Activated naive CD4-positive, alpha-beta T cell treated with anti-CD3 and anti-CD28 coated beads, Interleukin-2, amount 50 U/mL, for 16 hours (primary cell): ENCODE measurements around the gene MAGI1.

Source experiments
- DNase-seq: peaks from one replicate; pipeline ENCODE4 v3.0.0-alpha.2; 2020

The MAGI1 gene

GRCh38 chr3:65685621-65686235 is 353.0 kb downstream of the MAGI1 start:
- DNase-seq = no peak

DNA sequence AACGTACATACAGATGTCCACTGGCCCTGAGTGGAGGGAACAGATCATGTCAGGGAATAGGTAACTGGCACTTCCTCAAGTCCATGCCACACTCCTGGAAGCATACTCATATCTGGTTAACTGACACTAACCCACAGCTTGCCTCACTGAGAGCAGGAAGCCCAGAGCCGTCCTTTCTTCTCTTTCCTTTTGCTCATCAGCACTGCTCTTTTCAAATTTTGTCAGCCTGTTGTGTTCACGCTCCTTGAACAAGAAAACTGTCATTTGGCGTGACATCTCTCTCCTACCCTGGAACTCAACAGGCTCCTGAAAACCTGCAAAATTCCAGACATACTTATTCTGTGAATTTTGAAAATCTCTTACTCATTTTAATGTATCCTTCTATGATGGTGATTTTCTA is 360.2 kb downstream of the MAGI1 start:
- DNase-seq = no peak

GRCh38 chr3:65677486-65678010 is 361.2 kb downstream of the MAGI1 start:
- DNase-seq = no peak

GRCh38 chr3:65676580-65676979 is 362.1 kb downstream of the MAGI1 start:
- DNase-seq = no peak

- no peak for DNase-seq
These were observed 363.7 kb downstream of the MAGI1 start for GRCh38 chr3:65675011-65675410.

GRCh38 chr3:65674226-65674625 is 364.5 kb downstream of the MAGI1 start:
- no peak for DNase-seq

- no peak for DNase-seq
These were observed 365.6 kb downstream of the MAGI1 start for GRCh38 chr3:65672871-65673815.

DNA sequence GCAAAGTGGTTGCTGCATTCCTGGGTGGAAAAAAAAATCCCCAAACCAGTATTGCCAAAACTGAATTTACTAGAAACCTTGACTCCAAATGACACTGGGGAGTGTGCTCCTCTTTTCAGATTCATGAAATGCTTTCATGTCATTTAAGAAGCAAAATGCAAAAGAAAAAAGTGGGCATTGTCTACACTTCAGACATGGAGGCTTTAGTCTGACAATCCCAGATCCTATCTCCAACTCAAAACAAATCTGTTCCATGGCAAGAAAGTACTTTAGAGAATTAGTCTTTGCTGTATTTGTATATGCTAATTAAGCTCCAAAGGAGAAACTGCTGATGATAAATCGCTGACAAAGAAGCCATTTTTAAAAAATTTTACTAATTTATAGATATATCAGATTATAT is 366.7 kb downstream of the MAGI1 start:
- DNase-seq = no peak

DNA sequence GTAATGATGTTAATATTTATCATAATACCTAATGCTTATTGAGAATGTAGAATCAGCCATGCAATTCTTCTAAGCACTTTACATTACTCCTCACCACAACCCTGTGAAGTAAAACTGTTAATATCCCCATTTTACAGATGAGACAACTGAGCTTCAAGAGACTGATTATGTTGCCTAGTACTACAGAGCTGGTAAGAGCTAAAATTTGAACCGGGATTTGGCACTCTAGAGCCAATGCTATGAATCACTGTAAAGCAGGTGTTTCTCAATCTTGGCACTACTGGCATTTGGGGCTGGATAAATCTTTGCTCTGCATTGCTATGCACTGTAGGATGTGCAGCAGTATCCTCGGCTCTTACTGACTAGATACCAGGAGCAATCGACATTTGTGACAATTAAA is 367.7 kb downstream of the MAGI1 start:
- DNase-seq = no peak

DNA sequence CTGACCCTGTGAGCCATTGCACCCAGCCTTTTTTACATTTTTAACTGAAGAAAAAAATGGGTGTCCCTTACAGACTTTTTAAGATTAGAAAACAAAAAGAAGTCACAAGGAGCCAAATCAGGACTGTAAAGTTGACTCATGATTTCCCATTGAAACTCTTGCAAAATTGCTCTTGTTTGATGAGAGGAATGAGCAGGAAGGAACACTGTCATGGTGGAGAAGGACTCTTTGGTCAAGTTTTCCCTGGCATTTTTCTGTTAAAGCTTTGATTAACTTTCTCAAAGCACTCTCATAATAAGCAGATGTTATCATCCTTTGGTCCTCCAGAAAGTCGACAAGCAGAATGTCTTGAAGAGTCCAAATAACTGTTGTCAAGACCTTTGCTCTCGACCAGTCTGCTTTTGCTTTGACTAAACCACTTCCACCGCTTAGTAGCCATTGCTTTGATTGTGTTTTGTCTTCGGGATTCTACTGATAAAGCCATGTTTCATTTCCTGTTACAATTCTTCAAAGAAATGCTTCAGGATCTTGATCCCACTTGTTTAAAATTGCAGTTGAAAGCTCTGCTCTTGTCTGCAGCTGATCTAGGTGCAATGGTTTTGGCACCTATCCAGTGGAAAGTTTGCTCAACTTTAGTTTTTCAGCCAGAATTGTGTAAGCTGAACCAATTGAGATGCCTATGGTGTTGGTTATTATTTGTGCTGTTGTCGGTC is 369.4 kb downstream of the MAGI1 start:
- no peak for DNase-seq

- DNase-seq = no peak
These were observed 370.8 kb downstream of the MAGI1 start for GRCh38 chr3:65667963-65668362.

- DNase-seq = no peak
These were observed 372.1 kb downstream of the MAGI1 start for GRCh38 chr3:65666448-65667091.

DNA sequence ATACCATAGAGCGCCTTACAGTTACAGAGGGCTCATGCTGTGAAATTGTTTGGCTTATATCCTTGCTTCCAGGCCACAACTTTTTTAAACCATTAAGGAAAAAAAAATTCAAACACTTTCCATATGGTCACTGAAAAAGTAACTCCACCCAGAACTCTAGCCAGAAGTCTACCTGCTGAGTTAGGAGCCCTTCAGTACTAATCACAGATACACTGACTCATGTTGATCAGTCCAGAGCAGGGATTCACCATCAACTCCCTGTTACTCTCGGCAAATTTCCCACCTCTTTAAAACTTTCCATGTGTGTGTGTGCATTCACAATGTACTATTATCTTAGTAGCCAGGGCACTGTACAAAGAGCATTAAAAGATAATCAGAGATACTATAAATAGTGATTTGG is 372.8 kb downstream of the MAGI1 start:
- DNase-seq = no peak

- no peak for DNase-seq
These were observed 373.8 kb downstream of the MAGI1 start for GRCh38 chr3:65664931-65665330.

- DNase-seq = no peak
These were observed 374.3 kb downstream of the MAGI1 start for GRCh38 chr3:65664446-65664845.

DNA sequence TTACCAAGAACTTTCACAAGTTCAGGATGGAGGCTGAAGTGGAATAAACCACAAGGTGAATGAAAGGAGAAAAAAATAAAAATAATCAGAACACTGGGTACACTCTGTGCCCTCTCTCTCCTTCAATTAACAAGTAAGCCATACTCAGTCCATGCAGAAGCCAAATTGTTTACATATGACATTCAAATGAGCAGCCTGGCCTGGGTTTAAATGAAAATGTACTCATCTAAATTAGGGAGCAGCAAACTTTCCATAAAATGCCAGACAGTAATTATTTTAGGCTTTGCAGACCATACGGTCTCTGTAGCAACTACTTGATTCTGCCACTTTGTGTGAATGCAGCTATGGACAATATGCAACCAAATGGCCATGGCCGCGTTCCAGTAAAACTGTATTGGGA is 376.6 kb downstream of the MAGI1 start:
- DNase-seq = no peak

GRCh38 chr3:65660000-65660598 is 378.6 kb downstream of the MAGI1 start:
- DNase-seq = no peak

- no peak for DNase-seq
These were observed 379.3 kb downstream of the MAGI1 start for GRCh38 chr3:65659396-65659795.

DNA sequence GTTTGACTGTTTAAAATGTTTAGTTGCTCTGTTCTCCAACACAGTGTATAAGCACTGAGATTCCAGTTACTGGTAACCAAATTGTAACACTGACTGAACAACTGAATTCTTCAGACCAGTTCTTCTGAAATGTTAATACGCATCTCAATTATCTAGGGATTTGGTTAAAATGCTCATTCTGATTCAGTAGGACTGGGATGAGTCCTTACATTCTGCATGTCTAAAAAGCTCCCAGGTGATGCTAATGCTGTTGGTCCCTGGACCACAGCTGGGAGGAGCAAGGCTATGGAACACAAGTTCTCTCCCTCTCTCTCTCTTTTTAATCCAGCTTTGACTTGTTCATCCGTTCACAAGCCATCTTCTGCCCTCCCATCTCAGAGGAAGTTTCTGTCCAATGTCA is 380.3 kb downstream of the MAGI1 start:
- DNase-seq = no peak

GRCh38 chr3:65655061-65655460 is 383.7 kb downstream of the MAGI1 start:
- DNase-seq = no peak

DNA sequence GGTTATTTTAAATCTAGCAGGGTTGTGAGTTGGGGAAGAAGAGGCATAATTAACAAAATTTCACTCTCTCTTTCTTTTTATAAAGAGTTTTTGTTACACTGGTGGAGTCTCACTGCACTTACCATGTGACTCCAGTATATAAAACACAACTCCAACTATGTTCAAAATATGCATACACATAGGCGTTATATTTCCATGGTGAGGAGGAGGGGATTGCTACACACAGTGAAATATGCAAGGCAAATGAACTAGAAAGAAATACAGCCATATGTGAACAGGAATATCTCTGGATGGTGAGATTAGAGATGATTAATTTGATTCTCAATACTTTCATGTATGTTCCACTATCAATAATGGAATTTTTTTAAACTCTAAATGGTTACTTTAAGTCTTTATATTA is 385.0 kb downstream of the MAGI1 start:
- no peak for DNase-seq

DNA sequence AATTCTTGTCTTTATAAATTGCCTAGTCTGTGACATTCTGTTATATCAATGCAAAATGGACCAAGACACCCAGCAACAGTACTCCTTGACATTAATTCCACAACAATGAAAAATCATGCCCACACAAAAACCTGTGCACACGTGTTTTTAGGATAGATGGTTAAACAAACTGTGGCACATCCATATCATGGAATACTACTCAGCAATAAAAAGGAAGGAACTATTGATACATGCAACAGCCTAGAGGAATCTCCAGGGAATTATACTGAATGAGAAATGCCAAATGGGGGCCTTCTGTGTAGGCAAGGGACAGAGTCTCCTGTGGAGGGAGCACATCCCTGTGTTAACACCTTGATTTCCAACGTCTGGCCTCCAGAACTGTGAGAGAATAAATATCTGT is 388.5 kb downstream of the MAGI1 start:
- no peak for DNase-seq

DNA sequence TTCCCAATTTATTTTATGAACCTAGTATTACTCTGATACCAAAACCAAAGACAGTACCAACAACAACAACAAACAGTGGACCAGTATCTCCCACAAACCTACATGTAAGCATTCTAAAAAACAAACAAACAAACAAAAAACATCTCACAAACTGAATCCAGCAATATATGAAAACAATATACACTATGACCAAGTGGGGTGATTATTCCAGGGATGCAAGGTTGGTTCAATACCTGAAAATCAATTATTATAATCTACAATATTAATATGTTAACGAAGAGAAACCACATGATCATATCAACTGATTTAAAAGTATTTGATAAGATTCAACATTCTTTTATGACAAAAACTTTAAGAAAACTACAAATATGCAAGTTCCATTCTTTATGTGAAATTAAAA is 391.3 kb downstream of the MAGI1 start:
- DNase-seq = no peak
